CD14-positive monocyte (primary cell): ENCODE results near the gene FAM120B. TPM values are rescaled to one million over a fixed set of nuclear protein-coding genes. Genes with fewer than 3 reads are reported as not detected.

Experiments used
- DNase-seq, 3 donors: peaks; one replicate each; pipeline ENCODE4 v3.0.0-alpha.2; 2011 to 2022
- H2AFZ ChIP-seq: 2 replicates; pipeline ENCODE4 v1.6.0; 2012; ENCODE audit warnings: mild to moderate bottlenecking, low read depth, low read length, inconsistent platforms; ENCODE audit not compliant: insufficient read depth, poor library complexity, severe bottlenecking
- H3K27ac ChIP-seq, 2 donors: 1 replicate in 1 of 2; 2 replicates in 1 of 2; pipeline ENCODE4 v1.5.1; 2012 to 2013; ENCODE audit warnings: low read length in 2 of 2, control low read depth in 1 of 2, inconsistent platforms in 1 of 2, low read depth in 1 of 2, mild to moderate bottlenecking in 1 of 2
- H3K27me3 ChIP-seq, 2 donors: one replicate each; pipeline versions ENCODE4 v1.6.0 to v1.6.1; 2011 to 2013; ENCODE audit warnings: low read length in 2 of 2; ENCODE audit not compliant: control insufficient read depth in 2 of 2, insufficient read depth in 2 of 2
- H3K36me3 ChIP-seq, 2 donors: replicated peaks in 1 of 2; 1 replicate in 1 of 2; 2 replicates in 1 of 2; pipeline versions ENCODE4 v1.5.1 to v1.6.1; 2012 to 2013; ENCODE audit warnings: low read length in 2 of 2, control low read depth in 1 of 2, inconsistent platforms in 1 of 2, mild to moderate bottlenecking in 1 of 2; ENCODE audit not compliant: insufficient read depth in 2 of 2, control insufficient read depth in 1 of 2
- H3K4me1 ChIP-seq, 2 donors: 1 replicate in 1 of 2; 2 replicates in 1 of 2; pipeline versions ENCODE4 v1.5.1 to v1.6.1; 2012 to 2013; ENCODE audit warnings: low read length in 2 of 2, control low read depth in 1 of 2, inconsistent platforms in 1 of 2, mild to moderate bottlenecking in 1 of 2, moderate library complexity in 1 of 2; ENCODE audit not compliant: insufficient read depth in 2 of 2, control insufficient read depth in 1 of 2
- H3K4me2 ChIP-seq: replicated peaks from 2 replicates; pipeline ENCODE3; 2012; ENCODE audit warnings: low read length, moderate library complexity, mild to moderate bottlenecking; ENCODE audit not compliant: poor library complexity, severe bottlenecking; ENCODE audit errors: extremely low read depth
- H3K4me3 ChIP-seq, 3 experiments: fragments of 200-600 bp in 1 of 3; sonication (generic) in 1 of 3; replicated peaks in 1 of 3; 1 replicate in 2 of 3; 2 replicates in 1 of 3; pipeline ENCODE4 v1.5.1; 2011 to 2013; ENCODE audit warnings: low read length in 3 of 3, mild to moderate bottlenecking in 3 of 3, control low read depth in 2 of 3, low read depth in 2 of 3, inconsistent platforms in 1 of 3, moderate library complexity in 1 of 3
- H3K79me2 ChIP-seq: 2 replicates; pipeline ENCODE4 v1.6.0; 2012; ENCODE audit warnings: mild to moderate bottlenecking, control low read depth, inconsistent platforms, low read length, moderate library complexity; ENCODE audit not compliant: insufficient read depth
- H3K9ac ChIP-seq: 2 replicates; pipeline ENCODE4 v1.6.0; 2017; ENCODE audit warnings: low read length, mild to moderate bottlenecking; ENCODE audit not compliant: insufficient read depth, poor library complexity, severe bottlenecking
- H3K9me3 ChIP-seq, 2 donors: replicated peaks in 1 of 2; 1 replicate in 1 of 2; 2 replicates in 1 of 2; pipeline versions ENCODE4 v1.5.1 to v1.6.1; 2012 to 2013; ENCODE audit warnings: low read length in 2 of 2, control low read depth in 1 of 2; ENCODE audit not compliant: control insufficient read depth in 1 of 2, insufficient read depth in 1 of 2
- H4K20me1 ChIP-seq: 2 replicates; pipeline ENCODE4 v1.6.0; 2012; ENCODE audit warnings: mild to moderate bottlenecking, low read length, control low read depth, moderate library complexity; ENCODE audit not compliant: insufficient read depth
- H3K27ac Mint-ChIP-seq, 7 donors: one replicate each; pipeline ENCODE4 v1.8.0; 2020; ENCODE audit warnings: mild to moderate bottlenecking in 7 of 7, mixed read lengths in 7 of 7, moderate library complexity in 6 of 7, inconsistent platforms in 2 of 7
- H3K27me3 Mint-ChIP-seq, 3 donors: one replicate each; pipeline ENCODE4 v1.8.0; 2021 to 2022; ENCODE audit warnings: low read depth in 3 of 3, mild to moderate bottlenecking in 3 of 3, mixed read lengths in 3 of 3, moderate library complexity in 3 of 3, inconsistent platforms in 1 of 3
- H3K36me3 Mint-ChIP-seq, 2 donors: one replicate each; pipeline ENCODE4 v1.8.0; 2020; ENCODE audit warnings: mixed read lengths in 2 of 2, inconsistent platforms in 1 of 2, mild to moderate bottlenecking in 1 of 2
- H3K4me1 Mint-ChIP-seq: one replicate; pipeline ENCODE4 v1.8.0; 2020; ENCODE audit warnings: mild to moderate bottlenecking, mixed read lengths
- H3K4me3 Mint-ChIP-seq, 2 donors: one replicate each; pipeline ENCODE4 v1.8.0; 2020; ENCODE audit warnings: mild to moderate bottlenecking in 2 of 2, mixed read lengths in 2 of 2, moderate library complexity in 1 of 2
- H3K9me3 Mint-ChIP-seq, 7 donors: one replicate each; pipeline ENCODE4 v1.8.0; 2020 to 2022; ENCODE audit warnings: mixed read lengths in 7 of 7, mild to moderate bottlenecking in 6 of 7, moderate library complexity in 6 of 7, inconsistent platforms in 2 of 7
- CTCF ChIP-seq: fragments of 200-600 bp; IDR thresholded peaks from one replicate; pipeline ENCODE4 v1.8.0; 2022; ENCODE audit warnings: antibody characterized with exemption, mild to moderate bottlenecking
- WGBS: methylation state at CpG from one replicate; pipeline ENCODE4 v1.1.5; 2013; ENCODE audit warnings: missing lambda C conversion rate; ENCODE audit not compliant: insufficient coverage; 5-methylcytosine and 5-hydroxymethylcytosine counted together
- intact Hi-C, 2 donors: fragments of 100-400 bp; cut with micrococcal nuclease; formaldehyde crosslinking; loops; one replicate each; pipeline versions ENCODE4 v1.15.0 to v1.15.1; 2023
- polyA plus RNA-seq, 3 donors: library from polyadenylated mRNA; depleted of rRNA in 1 of 3; unstranded in 2 of 3; stranded (reverse) in 1 of 3; fragments of 300-500 nt in 2 of 3; fragments of >200 nt in 1 of 3; fragmentation: Illumina TruSeq in 2 of 3; gene quantifications; 1 replicate in 2 of 3; 2 replicates in 1 of 3; pipeline ENCODE4 v1.2.3, GENCODE V29; 2012 to 2021

FAM120B gene
- polyA plus RNA-seq, 3 donors = 10.6 to 20.2 (median 11.2) TPM

GRCh38 chr6:170316071-170316470 is 9.5 kb downstream of the FAM120B start:
- peaks cover 0 to 2% (median 0%) of the 10 kb centered on the region in 3 donors for H3K27me3 Mint-ChIP-seq
- peaks cover 92% of the 10 kb centered on the region for H4K20me1 ChIP-seq
- no peak for TF ChIP-seq CTCF
- H3K4me2 ChIP-seq = no peak overlapping the region
- no peak overlapping the region for H2AFZ ChIP-seq
- no peak overlapping the region for H3K9ac ChIP-seq
- no peak for DNase-seq
- peaks cover 18 to 58% of the 10 kb centered on the region in 2 donors for H3K36me3 ChIP-seq
- peaks cover 20% of the 10 kb centered on the region for H3K4me1 Mint-ChIP-seq
- no peak overlapping the region for H3K27ac ChIP-seq
- H3K4me3 Mint-ChIP-seq = no peak overlapping the region
- peaks cover 50 to 51% of the 10 kb centered on the region in 2 donors for H3K36me3 Mint-ChIP-seq
- no peak overlapping the region for H3K27ac Mint-ChIP-seq
- no peaks in the 10 kb centered on the region for H3K9me3 Mint-ChIP-seq
- H3K4me1 ChIP-seq = no peaks in the 10 kb centered on the region
- peaks cover 61% of the 10 kb centered on the region for H3K79me2 ChIP-seq
- no CpG with 5 or more reads among the region's 4 CpGs for WGBS
- no peaks in the 10 kb centered on the region for H3K9me3 ChIP-seq
- H3K27me3 ChIP-seq = no peaks in the 10 kb centered on the region
- intact Hi-C loops = no loop called here
- no peak overlapping the region for H3K4me3 ChIP-seq

- Histone ChIP-seq H3K27me3 (no peaks in the 10 kb centered on the region), H3K36me3 (peaks cover 25 to 60% of the 10 kb centered on the region in 2 donors), H3K4me3 (no peak overlapping the region), H3K9me3 (no peaks in the 10 kb centered on the region), H3K4me2 (no peak overlapping the region), H3K79me2 (peaks cover 55% of the 10 kb centered on the region), H4K20me1 (peaks cover 90% of the 10 kb centered on the region), H3K27ac (no peak overlapping the region), H2AFZ (no peak overlapping the region), H3K4me1 (no peaks in the 10 kb centered on the region), H3K9ac (no peak overlapping the region)
- DNase-seq = no peak
- H3K27me3 Mint-ChIP-seq = peaks cover 0 to 2% (median 0%) of the 10 kb centered on the region in 3 donors
- intact Hi-C loops = no loop called here
- no CpG with 5 or more reads among the region's 1 CpG for WGBS
- H3K9me3 Mint-ChIP-seq = no peaks in the 10 kb centered on the region
- peak overlapping the region in 1 of 7 donors; percentile 0 for H3K27ac Mint-ChIP-seq
- peaks cover 50 to 51% of the 10 kb centered on the region in 2 donors for H3K36me3 Mint-ChIP-seq
- H3K4me1 Mint-ChIP-seq = peaks cover 16% of the 10 kb centered on the region
- TF ChIP-seq CTCF = no peak
- no peak overlapping the region for H3K4me3 Mint-ChIP-seq
These were observed 10.5 kb downstream of the FAM120B start for GRCh38 chr6:170317076-170317475.
